Iris pigment epithelial cell (primary cell): Measurements from ENCODE around the gene CIAO2A.
"Not testable (repeated sequence)": the region's sequence is repeated elsewhere in the genome, so short reads cannot be mapped to it uniquely, and the experiment has no call there.

Experiments used
- DNase-seq: peaks from one replicate; pipeline ENCODE4 v3.0.0-alpha.2; 2011; ENCODE audit warnings: low read depth

Gene CIAO2A

GRCh38 chr15:64093627-64094417 is at the start of gene CIAO2A:
Gene CIAO2A, minus strand, starts transcription at chr15:64093838. Its CDS starts 70 bp downstream, at chr15:64093768.
- peak; percentile 99 for DNase-seq

GRCh38 chr15:64143276-64143675 is 49.6 kb upstream of the CIAO2A start:
- no peak for DNase-seq

GRCh38 chr15:64141798-64142512 is 48.3 kb upstream of the CIAO2A start:
- DNase-seq: no peak

GRCh38 chr15:64138331-64138941 is 44.8 kb upstream of the CIAO2A start:
- no peak for DNase-seq

GRCh38 chr15:64137226-64137833 is 43.7 kb upstream of the CIAO2A start:
- DNase-seq: no peak

- no peak for DNase-seq
These were observed 42.7 kb upstream of the CIAO2A start for GRCh38 chr15:64136347-64136746.

GRCh38 chr15:64134345-64134829 is 40.7 kb upstream of the CIAO2A start:
- DNase-seq: peak; percentile 34

GRCh38 chr15:64133623-64134344 is 40.1 kb upstream of the CIAO2A start:
- no peak for DNase-seq

GRCh38 chr15:64132217-64132616 is 38.6 kb upstream of the CIAO2A start:
- no peak for DNase-seq

GRCh38 chr15:64131547-64131946 is 37.9 kb upstream of the CIAO2A start:
- no peak for DNase-seq

GRCh38 chr15:64130159-64130558 is 36.5 kb upstream of the CIAO2A start:
- no peak for DNase-seq

GRCh38 chr15:64127521-64128270 is 34.1 kb upstream of the CIAO2A start:
- no peak for DNase-seq

GRCh38 chr15:64125978-64126377 is 32.3 kb upstream of the CIAO2A start:
- no peak for DNase-seq

- DNase-seq: no peak
These were observed 29.3 kb upstream of the CIAO2A start for GRCh38 chr15:64122936-64123351.

GRCh38 chr15:64122444-64122843 is 28.8 kb upstream of the CIAO2A start:
- DNase-seq: no peak

GRCh38 chr15:64121614-64122013 is 28.0 kb upstream of the CIAO2A start:
- no peak for DNase-seq

GRCh38 chr15:64120322-64120721 is 26.7 kb upstream of the CIAO2A start:
- DNase-seq: not testable (repeated sequence)

GRCh38 chr15:64117759-64118487 is 24.3 kb upstream of the CIAO2A start:
- no peak for DNase-seq

- DNase-seq: peak; percentile 54
These were observed 19.3 kb upstream of the CIAO2A start for GRCh38 chr15:64112904-64113303.

GRCh38 chr15:64112073-64112772 is 18.6 kb upstream of the CIAO2A start:
- peak; percentile 11 for DNase-seq
